ENCODE data around the gene B4GALT2.

The B4GALT2 gene

DNA sequence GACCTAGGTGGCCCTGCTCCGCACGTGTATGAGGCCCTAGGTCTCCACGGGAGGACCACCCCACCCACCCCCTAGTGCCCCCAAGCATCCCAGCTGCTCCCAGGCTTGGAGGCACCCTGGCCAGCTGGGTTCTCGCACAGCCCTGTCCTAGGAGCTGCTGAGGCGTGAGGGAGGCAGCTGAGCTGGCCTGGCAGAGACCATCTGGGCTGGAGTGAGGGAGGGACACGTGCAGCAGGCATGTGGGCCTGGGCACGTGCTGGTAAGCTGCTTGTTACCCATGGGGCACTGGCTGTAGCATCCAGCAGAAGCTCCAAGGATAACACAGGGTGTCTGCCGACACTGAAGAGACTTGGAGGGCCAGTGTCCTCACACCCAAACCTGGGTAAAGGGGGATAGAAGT lies 42.1 kb downstream of the B4GALT2 start:
- CTCF ChIA-PET, result interaction anchor here (0.6 to 0.7 kb wide), 2 partner anchors 15 to 1483 kb away, joined by 3 to 6 read pairs; no protein-coding TSS in a partner anchor

DNA sequence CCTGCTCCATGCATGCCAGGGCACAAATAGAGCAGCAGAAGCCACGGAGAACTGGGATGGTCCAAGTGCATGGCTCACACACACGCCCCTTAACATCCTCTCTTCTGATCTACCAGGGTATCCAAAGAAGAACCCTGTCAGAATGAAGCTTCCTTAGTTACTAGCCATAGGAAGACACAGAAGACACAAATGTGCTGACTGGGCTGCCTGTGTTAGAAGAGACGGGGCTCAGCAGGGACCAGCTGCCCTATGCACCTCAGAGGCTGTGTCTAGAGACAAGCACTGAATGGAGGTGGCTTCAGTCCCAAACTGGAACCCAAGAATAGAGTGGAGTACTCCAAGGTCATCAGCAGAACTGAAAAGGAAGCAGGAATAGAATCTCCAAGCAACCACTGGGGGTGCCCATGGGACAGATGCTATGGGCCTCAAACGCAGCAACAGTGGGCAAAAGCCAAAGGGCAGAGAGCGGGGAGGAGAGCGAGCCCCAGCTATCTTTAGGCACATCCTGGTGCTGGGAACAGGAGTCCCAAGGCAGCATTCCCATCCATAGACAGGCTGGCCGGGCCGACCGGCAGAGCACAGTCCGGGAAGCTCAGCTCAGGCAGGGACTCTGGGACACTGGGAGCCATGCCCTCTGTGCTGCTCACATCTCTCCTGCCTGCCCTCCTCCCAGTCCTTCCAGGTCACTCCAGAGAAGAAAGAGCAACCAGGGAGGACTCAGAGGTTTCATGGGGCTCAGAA lies 42.7 kb downstream of the B4GALT2 start:
- Mint-ChIP-seq H3K36me3 (no peaks in the 10 kb centered on the region), H3K4me3 (no peak overlapping the region), H3K9me3 (no peaks in the 10 kb centered on the region), H3K4me1 (no peaks in the 10 kb centered on the region), H3K27ac (no peak overlapping the region), H3K27me3 (no peaks in the 10 kb centered on the region)
- no peak for DNase-seq
- CTCF ChIA-PET, result interaction anchor here (0.6 to 1.1 kb wide), 3 partner anchors 15 to 1483 kb away, joined by 3 to 6 read pairs (median 3); no protein-coding TSS in a partner anchor

More for the DNA sequence above, 42.1 kb downstream of the B4GALT2 start:
- H3K27ac Mint-ChIP-seq, result no peak overlapping the region
- no peaks in the 10 kb centered on the region for H3K27me3 Mint-ChIP-seq
- DNase-seq, result no peak
- no peak overlapping the region for H3K4me3 Mint-ChIP-seq
- H3K36me3 Mint-ChIP-seq, result no peaks in the 10 kb centered on the region
- H3K4me1 Mint-ChIP-seq, result no peaks in the 10 kb centered on the region
- H3K9me3 Mint-ChIP-seq, result no peaks in the 10 kb centered on the region

DNA sequence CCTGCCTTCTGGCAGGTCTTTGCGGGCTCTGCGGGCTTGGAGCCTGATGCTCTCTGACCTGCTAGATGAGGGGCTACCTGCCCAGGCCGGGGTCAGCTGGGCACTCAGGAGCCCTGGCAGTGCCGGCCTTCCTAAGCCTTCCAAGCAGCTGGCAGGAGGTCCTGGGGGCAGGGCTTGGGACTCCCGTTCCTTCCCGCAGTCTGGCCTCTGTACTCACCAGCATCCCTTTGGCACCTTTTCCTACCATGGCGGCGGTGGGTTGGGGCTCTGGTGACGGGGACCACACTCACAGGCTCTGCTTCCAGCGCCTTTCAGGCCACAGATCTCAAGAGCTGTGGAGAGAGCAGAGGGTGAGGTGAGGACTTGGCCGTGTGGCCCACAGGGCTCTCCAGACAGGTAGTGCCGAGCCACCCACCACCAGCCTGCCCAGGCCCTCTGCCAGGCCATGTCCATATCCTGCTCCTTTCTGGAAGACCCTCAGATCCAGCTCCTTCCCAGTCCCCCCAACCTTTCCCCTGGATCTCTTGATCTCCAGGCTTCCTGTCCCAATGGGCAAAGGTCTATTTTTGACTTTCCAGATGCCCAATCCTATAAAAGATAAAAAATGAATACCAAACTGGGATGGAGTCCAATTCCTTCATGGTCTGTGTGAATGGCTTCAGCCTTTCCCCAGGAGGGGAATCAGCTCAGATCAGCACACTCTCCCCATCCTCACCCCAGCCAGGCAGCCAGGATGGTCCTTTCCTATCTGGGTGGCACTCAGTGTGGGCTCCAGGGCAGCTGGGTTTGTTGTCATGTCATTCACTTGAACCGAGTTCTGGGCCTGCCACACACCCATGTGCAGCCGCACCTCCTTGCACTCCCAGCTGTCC lies 45.3 kb downstream of the B4GALT2 start:
- CTCF ChIA-PET, result no interaction called here
- no peaks in the 10 kb centered on the region for H3K36me3 Mint-ChIP-seq
- peaks cover 12% of the 10 kb centered on the region for H3K4me1 Mint-ChIP-seq
- no peak overlapping the region for H3K4me3 Mint-ChIP-seq
- no peak overlapping the region for H3K27ac Mint-ChIP-seq
- no peak for DNase-seq
- H3K9me3 Mint-ChIP-seq, result no peaks in the 10 kb centered on the region
- no peaks in the 10 kb centered on the region for H3K27me3 Mint-ChIP-seq

DNA sequence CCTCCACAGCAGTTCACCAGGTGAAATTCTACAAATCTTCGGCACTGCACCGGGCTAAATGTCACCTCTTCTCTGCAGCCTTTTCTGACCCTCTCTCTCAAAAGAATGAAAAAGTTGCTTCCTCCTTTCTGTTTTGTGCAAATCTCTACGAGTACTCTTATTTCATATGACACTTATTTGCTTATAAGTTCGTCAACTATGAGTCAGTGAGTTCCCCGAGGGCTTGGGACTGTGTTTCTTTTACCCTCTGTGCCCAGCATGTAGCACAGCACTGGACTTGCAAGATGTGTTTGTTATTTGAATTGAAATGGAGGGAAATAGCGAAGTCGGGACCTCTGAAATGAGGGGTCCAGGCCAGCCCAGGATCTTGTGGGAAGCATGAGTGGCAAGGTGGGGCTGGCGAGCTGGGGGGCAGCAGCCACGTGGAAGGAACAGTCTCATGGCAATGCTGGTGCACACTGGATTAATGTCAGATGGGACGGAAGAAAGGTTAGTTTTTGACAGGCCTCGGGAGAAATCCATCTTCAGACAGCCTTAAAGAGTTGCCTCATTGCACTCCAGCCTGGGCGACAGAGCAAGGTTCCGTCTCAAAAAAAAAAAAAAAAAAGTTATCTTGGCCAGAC lies 46.0 kb downstream of the B4GALT2 start:
- no peaks in the 10 kb centered on the region for H3K27me3 Mint-ChIP-seq
- peaks cover 18% of the 10 kb centered on the region for H3K4me1 Mint-ChIP-seq
- no peak overlapping the region for H3K4me3 Mint-ChIP-seq
- H3K9me3 Mint-ChIP-seq, result no peaks in the 10 kb centered on the region
- CTCF ChIA-PET, result interaction anchor here (0.8 to 1.9 kb wide), 2 partner anchors 10 to 20 kb away, joined by 3 to 5 read pairs; no protein-coding TSS in a partner anchor
- H3K27ac Mint-ChIP-seq, result no peak overlapping the region
- no peaks in the 10 kb centered on the region for H3K36me3 Mint-ChIP-seq
- DNase-seq, result no peak

DNA sequence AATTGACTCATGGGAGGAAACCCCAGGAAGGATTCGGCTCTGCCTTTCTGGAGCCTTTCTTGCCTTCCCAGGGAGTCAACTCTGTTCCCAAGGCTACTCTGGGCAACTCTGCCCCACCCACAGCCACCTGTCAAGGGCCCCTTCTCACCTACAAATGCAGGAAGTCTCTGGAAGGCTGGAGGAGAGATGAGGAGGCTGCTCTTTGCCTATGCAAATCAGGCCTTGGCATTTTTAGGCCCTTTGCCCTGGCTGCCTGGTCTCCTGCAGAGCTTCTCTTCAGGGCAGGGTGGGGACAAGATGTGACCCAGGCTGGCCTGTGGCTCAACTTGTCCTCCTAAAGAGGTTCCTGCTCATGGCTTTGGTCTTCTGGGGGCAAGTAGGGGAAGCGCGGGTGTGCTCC lies 46.8 kb downstream of the B4GALT2 start:
- Mint-ChIP-seq H3K27me3 (no peaks in the 10 kb centered on the region), H3K36me3 (no peaks in the 10 kb centered on the region), H3K4me1 (peaks cover 18% of the 10 kb centered on the region), H3K27ac (no peak overlapping the region), H3K4me3 (no peak overlapping the region), H3K9me3 (no peaks in the 10 kb centered on the region)
- DNase-seq, result no peak
- CTCF ChIA-PET, result interaction anchor here (0.7 to 1.9 kb wide), 3 partner anchors 9 to 21 kb away, joined by 3 to 5 read pairs (median 3); no protein-coding TSS in a partner anchor

DNA sequence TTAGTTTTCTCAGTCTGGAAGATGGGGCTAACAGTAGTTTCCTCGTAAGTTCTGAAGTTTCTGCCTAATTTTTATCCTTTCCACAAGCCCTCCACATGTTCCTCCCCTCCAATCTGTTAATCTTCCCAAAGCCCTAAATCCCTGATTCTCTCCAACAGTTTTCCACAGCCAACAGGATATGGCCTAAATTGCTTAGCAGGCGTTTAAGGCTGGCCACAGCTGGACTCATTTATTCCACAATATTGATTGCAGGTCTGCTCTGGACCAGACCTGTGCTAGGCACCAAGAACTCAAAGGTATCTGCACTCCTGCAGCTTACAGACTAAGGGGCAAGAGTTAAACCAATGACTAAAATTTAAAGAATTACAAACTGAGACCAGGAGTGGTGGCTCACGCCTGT lies 48.3 kb downstream of the B4GALT2 start:
- Mint-ChIP-seq H3K36me3 (no peaks in the 10 kb centered on the region), H3K9me3 (no peaks in the 10 kb centered on the region), H3K27ac (no peak overlapping the region), H3K4me1 (peaks cover 28% of the 10 kb centered on the region), H3K4me3 (no peak overlapping the region), H3K27me3 (peaks cover 13% of the 10 kb centered on the region)
- CTCF ChIA-PET, result interaction anchor here (1.6 to 1.8 kb wide), 2 partner anchors 10 to 21 kb away, joined by 4 to 5 read pairs; no protein-coding TSS in a partner anchor
- no peak for DNase-seq

DNA sequence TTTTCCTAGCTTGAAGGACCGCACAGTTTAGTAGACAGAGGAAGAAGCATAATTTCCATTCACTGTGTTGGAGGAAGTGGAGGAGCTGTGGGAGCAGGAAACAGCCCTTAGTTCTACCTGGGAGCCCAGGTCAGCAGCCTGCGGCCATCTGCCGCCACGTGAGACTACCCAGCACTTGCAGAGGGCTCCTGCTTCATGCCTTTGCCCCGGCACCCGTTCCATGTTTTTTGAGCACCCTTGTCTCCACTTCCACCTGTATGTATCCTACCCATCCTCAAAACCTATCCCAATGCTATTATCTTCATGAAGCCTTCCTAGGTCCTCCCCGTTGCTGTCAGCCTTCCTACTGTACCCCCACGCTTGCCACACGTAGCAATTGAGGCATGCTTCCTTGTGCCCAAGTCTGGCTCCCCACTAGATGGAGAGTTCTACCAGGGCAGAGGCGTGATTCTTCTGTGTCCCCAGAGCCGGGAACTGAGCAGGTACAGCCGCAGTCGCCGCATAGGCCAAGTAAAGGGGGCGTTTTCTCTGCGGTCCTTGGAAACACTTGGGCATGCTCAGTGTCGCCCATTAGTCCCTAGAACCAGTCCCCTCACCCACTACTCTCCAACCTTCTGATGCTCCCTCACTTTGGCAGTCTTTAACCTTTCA lies 50.4 kb downstream of the B4GALT2 start:
- CTCF ChIA-PET, result interaction anchor here (1.6 to 9.8 kb wide), 2 partner anchors 26 to 94 kb away, joined by 3 to 161 read pairs; no protein-coding TSS in a partner anchor
- peak overlapping the region; percentile 93 for H3K27ac Mint-ChIP-seq
- no peak for DNase-seq
- peaks cover 13% of the 10 kb centered on the region for H3K27me3 Mint-ChIP-seq
- no peaks in the 10 kb centered on the region for H3K36me3 Mint-ChIP-seq
- H3K9me3 Mint-ChIP-seq, result no peaks in the 10 kb centered on the region
- H3K4me1 Mint-ChIP-seq, result peaks cover 34% of the 10 kb centered on the region
- H3K4me3 Mint-ChIP-seq, result peak overlapping the region; percentile 90

DNA sequence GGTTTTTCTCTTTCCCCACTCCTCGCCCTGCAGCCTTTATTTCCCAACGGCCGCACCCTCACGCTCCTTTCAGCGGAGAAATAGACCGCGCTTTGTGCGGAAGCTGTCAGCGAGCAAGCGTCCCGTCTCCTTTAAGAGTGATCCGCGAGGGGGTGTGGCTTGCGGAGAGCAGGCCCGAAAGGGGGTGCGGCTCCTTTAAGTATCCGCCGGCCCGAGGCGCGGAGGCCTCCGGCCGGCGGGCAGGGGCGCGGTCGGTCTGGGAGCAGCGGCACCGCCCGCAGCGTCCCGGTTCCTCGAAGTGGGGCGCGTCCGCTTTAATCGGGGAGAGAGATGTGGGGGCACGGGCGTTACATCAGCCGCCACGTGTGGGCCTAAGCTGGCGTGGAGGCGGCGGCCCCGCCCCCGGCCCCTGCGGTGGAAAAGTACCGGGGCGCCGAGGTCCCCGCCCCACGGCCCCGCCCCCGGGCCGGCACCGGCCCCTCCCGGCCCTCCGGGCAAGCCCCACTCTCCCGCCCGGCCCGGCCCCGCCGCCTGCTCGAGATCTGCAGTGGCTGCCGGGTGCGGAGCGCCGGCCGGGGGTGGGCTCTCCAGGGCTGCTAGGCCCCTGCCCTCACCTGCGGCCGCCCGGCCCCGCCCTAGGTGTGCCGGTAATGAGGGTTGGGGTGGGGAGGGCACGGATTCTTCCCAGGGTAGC lies 51.0 kb downstream of the B4GALT2 start:
- CTCF ChIA-PET, result interaction anchor here (1.6 to 9.8 kb wide), 3 partner anchors 18 to 95 kb away, joined by 3 to 161 read pairs (median 9); no protein-coding TSS in a partner anchor
- peaks cover 16% of the 10 kb centered on the region for H3K27me3 Mint-ChIP-seq
- peak overlapping the region; percentile 93 for H3K27ac Mint-ChIP-seq
- peak overlapping the region; percentile 90 for H3K4me3 Mint-ChIP-seq
- H3K36me3 Mint-ChIP-seq, result no peaks in the 10 kb centered on the region
- peaks cover 34% of the 10 kb centered on the region for H3K4me1 Mint-ChIP-seq
- no peaks in the 10 kb centered on the region for H3K9me3 Mint-ChIP-seq
- DNase-seq, result peak; percentile 92

DNA sequence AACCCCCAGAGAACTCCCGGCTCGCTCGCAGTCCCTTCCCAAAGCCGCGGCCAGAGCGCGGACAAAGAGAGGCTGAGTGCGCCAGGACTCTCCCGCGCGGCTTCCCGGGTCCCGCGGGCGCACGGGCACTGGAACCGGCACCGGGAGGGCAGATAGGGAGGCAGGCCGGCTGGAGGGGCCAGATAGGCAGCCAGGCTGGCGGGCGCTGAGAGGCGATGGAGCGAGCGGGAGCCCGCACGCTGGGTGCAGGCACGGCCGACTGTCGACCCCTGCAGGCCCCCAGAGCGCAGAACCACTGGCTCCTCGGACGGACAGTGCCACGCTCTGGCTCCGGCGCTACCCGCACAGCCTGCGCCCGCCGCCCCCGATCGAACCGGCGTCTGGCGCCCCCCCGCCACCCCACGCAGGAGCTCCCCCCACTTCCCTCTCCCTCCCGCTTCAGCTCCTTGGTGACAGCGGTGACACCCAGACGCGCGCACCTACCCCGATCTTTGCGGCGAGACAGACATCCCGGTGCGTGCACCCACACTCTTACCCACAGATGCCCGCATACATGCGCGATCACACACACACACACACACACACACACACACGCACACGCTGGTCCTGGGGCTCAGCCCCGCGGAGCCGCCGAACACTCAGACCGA lies 51.7 kb downstream of the B4GALT2 start:
- Mint-ChIP-seq H3K4me1 (peaks cover 34% of the 10 kb centered on the region), H3K27ac (peak overlapping the region; percentile 70), H3K9me3 (no peaks in the 10 kb centered on the region), H3K4me3 (peak overlapping the region; percentile 81), H3K36me3 (no peaks in the 10 kb centered on the region), H3K27me3 (peaks cover 18% of the 10 kb centered on the region)
- CTCF ChIA-PET, result interaction anchor here (1.6 to 9.8 kb wide), 3 partner anchors 17 to 96 kb away, joined by 3 to 161 read pairs (median 9); no protein-coding TSS in a partner anchor
- peak; percentile 62 for DNase-seq

DNA sequence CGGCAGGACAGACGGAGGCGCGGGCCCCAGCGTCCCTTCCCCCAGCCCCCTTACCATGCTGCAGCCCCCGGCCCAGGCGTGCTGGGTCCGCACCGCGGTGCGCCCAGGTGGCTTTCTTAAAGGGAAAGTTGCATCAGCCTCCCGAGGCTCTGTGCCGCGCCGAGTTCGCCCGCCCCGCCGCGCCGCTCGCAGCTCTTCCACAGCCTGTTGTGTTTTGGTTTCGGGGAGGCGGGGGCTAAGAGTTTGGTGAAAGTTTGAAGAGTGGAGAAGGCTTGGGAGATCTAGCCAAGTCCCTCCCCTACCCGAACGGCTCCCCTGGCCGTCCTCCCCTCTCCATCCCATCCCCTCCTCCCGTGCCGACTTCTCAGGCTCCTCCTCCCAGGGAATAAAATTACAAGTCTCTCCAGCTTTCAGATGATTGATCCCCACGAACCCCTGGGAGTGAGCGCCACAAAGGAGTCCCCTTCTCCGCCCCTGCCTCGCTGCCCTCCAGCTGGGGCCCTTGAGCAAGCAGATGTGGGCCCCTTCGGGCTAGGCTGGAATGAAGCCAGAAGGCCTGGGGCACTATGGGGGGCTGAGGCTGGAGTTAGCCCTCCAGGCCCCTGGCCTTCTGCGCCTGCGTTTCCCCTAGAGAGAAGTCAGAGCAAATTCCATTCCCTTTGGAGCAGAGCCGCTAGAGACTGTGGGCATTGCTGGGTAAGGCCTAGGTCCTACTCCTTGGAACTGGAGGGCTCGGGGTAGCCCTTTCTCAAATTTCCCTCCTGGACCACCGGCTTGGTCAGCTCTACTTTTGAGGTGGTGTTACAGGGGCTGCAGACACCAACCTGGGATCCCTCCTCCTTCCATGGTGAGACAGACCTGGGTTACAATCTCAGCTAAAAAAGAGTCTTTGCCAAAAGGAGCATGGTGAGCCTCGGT lies 52.5 kb downstream of the B4GALT2 start, which contains the start of gene SLC6A9:
SLC6A9 (minus strand) TSS at position 211 of the 918 bp plus-strand sequence. CDS start 7,185 bp downstream, outside the sequence.
- CTCF ChIA-PET, result interaction anchor here (2.1 to 9.8 kb wide), 2 partner anchors 17 to 28 kb away, joined by 9 to 161 read pairs; no protein-coding TSS in a partner anchor
- Mint-ChIP-seq H3K36me3 (no peaks in the 10 kb centered on the region), H3K4me1 (peaks cover 34% of the 10 kb centered on the region), H3K27me3 (peaks cover 18% of the 10 kb centered on the region), H3K27ac (peak within 1 kb of the TSS; percentile 70), H3K9me3 (no peaks in the 10 kb centered on the region), H3K4me3 (peak within 1 kb of the TSS; percentile 81)
- DNase-seq, result peak; percentile 67

DNA sequence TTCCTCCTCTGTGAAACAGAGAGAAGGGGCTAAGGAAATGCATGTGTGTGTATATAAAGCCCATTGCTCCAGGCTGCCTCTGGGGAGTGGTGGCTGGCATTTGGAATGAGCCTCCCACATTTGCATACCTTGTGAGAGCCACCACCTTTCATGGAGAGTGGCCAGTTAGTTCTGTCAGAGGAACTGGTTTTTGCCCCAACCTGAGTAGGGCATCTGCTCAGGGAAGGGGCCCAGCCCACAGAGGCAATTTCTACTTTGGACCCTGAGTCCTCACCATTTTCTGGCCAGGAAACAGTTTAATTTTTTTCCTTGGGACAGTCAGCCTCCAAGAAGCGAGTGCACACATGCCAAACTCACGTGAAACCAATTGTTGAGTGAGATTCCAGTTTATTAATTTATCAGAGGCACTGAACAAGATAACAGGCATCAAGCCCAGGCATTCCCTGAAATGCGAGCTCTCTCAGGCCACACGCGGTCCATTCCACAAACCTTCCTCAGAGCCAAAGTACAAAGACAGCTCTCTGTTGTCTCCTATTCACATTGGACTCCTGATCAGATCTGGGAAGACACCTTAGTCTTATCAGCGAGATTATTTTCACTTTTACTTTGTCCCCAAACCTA lies 53.3 kb downstream of the B4GALT2 start:
- DNase-seq, result no peak
- Mint-ChIP-seq H3K4me1 (peaks cover 34% of the 10 kb centered on the region), H3K9me3 (no peaks in the 10 kb centered on the region), H3K36me3 (no peaks in the 10 kb centered on the region), H3K27me3 (peaks cover 18% of the 10 kb centered on the region), H3K27ac (no peak overlapping the region), H3K4me3 (peak overlapping the region; percentile 81)
- CTCF ChIA-PET, result interaction anchor here (2.1 to 9.8 kb wide), 2 partner anchors 16 to 28 kb away, joined by 9 to 161 read pairs; no protein-coding TSS in a partner anchor

All from activated naive CD4-positive, alpha-beta T cell treated with anti-CD3 and anti-CD28 coated beads, Interleukin-2, amount 10 ng/mL, durations not matched to agents 7 days and 5 days (primary cell).